HG03196 (cell line): ENCODE results near the gene ACBD3.

Experiments
- ATAC-seq: cut with Tn5 transposase; IDR thresholded peaks from one replicate; pipeline ENCODE4 v1.9.1; 2021; ENCODE audit not compliant: unreplicated experiment

ACBD3 gene

DNA sequence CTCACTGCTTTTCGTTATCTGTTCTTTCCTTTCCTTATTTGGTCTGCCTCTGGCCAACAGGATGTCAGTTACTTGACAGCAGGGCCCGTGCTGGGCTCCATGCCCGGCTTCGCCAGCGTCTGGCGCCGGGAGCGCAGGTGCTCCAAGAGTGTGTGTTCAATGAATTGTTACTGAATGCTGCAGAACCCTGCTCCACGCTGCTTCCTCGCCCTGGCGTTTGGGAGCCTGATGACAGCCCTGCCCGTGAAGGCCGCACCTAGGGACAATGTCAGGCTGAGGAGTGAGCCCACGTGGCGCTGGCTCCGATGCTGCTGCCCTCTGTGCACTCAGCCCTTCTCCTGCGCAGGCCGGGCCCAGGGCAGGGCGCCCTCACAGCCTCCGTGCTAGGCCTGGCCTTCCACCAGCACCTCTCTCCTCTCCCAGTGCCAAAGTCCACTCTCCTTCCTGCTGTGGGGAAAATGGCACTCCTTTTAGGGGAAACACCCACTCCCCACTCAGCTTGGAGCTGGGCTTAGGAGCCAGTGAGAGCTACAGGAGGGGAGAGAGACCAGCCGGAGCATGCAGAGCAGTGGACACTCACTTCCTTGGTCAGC lies 51.4 kb downstream of the ACBD3 start:
- no peak for ATAC-seq

DNA sequence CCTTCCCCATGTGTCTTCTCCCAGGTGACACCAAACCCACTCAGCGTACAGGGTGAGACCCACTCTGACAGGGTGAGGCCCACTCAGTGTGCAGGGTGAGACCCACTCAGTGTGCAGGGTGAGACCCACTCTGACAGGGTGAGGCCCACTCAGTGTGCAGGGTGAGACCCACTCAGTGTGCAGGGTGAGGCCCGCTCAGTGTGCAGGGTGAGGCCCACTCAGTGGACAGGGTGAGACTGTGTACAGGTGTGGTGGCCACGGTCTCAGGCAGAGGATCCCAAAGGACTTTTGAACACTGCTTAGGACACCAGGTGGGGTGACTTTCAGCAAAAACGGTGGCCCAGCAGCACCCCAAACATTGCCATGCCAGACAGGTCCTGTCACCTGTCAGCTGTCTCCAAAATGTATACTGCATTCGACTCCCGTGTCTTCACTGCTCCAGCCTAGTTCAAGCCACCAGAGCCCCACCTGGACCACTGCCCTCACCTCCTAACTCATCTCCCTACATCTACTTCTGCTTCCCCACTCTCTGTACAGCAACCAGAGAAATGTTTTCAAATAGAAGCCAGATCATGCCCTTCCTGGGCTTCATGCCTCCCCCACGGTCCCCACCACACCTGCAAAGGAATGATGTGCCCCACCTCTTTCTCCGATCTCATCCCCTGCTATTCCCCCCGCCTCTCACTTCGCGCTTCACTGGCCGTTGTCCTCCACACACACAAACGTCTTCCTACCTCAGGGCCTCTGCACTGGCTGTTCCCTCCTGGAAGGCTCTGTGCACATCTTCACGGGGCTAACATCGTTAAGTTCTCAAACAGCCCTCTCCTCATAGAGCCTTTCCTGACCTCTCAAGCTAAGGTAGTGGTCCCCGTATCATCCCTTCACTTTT lies 52.1 kb downstream of the ACBD3 start:
- ATAC-seq: no peak

DNA sequence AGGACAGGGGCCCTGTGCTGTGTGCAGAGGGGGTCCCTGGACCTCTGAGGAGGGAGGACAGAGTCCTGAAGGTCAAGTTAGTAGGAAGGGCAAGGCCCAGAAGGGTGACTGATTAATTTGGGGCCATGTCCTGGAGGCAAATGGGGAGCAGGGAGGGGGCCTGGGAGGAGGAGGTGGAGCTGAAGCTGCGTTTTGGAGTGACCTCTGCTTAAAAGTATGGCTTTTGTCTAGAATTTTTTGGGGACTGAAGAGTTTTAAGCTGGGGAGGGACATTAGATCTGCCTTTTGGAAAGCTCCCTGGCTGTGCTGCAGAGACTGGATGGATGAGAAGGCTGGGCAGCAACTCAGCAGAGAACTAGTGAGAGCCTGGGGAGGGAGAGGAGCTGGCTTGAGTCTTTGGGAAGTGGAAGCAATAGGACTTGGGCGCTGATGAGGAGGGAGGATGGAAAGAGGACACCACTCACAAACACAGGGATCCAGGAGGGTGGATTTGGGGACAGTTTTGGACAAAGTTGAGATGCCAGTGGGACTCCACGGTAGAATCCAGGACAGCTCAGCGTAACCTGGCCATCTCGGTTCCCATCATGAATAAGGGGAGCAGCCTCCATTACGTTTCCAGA lies 52.9 kb downstream of the ACBD3 start:
- ATAC-seq: no peak

DNA sequence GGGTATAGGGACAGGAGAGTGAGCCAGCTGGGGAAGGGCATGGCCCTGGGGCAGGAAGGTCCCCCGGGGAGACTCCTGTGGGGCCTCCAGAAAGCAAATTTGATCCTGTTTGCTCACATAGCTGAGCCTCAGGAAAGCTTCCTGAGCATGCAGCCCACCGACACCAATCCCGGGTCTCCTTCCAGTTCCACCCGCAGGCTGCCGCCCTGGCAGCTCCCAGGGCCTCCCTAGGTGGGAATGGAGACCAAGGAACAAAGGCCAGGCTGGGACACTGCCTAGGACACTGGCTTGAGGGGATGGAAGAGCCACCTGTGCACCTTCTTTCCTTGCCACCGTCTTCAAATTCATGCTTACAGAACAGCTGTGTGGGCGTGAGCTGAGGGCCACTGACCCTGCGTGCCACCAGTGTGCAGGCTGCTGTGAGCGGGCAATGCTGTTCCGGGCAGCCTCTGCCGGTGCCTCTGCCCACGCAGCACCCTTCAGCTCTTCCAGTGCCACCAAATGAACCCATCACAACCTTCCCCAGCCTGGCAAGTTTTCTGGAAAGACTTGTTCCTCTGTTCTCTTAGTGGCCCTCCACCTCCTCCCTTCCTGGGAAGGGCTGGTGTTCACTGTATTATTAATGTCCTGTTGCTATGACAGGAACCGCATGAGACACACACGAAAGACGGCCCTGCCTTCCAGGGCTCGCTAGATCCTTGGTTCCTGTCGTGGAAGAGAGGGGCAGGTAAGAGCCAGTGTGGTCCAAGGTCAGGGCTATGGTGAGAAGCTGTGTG lies 53.6 kb downstream of the ACBD3 start:
- ATAC-seq: peak; percentile 37

DNA sequence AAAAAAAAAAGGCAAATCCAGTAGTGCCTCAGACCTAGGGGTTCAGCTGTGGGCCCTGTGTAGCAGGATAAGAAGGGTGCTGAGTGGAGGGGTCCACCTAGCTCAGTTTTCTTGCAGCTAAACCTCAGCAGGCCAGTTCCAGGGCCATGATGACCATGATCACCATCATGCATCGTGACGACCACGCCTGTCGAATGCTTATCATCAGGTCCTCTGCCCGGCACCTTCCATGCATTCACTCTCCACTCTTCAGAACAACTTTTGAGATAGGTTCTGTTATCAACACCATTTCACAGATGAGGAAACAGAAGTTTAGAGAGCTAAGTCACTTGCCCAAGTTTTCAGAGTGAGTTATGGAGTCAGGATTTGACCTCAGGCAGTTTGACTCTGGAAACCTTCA lies 54.9 kb downstream of the ACBD3 start:
- ATAC-seq: no peak

DNA sequence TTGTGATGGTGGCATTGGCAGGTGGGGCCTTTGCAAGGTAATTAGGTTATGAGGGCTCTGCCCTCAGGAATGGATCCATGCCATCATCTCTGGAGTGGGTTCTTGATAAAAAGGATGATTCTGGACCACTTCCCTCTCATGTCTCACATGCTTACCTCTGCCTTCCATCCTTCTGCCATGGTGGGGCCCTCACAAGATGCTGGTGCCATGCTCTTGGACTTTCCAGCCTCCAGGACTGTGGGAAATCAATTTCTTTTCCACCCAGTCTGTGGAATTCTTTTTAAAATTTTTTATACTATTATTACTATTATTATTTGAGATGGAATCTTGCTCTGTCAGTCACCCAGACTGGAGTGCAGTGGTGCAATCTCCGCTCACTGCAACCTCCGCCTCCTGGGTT lies 57.3 kb downstream of the ACBD3 start:
- no peak for ATAC-seq

DNA sequence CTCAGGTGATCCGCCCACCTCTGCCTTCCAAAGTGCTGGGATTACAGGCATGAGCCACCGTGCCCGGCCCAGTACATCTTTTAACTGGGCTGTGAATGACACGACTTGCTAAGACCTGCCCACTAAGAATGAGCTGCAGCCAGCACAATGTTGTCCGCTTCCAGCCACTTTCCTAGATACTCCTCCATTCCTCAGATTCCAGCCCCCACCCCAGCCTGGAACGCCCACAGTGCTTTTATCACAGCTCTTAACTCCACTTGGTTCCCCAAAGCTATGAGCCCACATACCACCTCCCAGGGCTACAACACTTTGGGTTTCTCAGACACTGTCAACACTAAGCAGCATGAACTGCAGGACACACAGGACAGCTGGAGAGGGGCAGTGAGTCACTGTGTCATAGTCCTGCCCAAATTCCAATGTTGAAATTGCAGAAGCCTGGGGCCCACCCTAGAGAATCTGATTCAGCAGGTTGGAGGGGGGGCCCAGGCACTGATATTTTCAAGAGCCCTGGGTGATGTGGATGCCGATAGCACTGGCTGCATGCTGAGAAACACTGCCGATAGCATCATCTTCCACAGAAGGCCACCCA lies 58.0 kb downstream of the ACBD3 start:
- no peak for ATAC-seq

- ATAC-seq: no peak
Observed at GRCh38 chr1:226126824-226127569, 59.5 kb downstream of the ACBD3 start.

DNA sequence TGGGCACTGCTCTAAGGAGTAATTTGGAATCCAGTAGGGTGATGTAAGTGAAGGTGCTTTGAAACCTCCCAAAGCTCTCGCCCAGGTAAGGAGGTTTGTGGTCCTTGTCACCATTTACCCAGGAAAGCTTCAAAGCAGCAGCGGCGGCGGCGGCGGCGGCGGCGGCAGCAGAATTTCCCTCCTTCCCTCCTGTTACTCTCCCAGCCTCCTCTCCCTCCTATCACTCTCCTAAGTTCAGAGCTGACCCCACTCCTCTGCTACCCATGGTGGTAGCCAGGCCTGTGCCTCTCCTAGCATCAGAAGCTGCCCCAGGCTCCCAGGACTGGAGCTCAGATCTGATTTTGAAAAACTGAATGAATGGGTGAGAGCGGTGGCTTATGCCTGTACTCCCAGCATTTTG lies 60.7 kb downstream of the ACBD3 start:
- ATAC-seq: no peak

- peak; percentile 25 for ATAC-seq
Observed at GRCh38 chr1:226125097-226125630, 61.4 kb downstream of the ACBD3 start.

DNA sequence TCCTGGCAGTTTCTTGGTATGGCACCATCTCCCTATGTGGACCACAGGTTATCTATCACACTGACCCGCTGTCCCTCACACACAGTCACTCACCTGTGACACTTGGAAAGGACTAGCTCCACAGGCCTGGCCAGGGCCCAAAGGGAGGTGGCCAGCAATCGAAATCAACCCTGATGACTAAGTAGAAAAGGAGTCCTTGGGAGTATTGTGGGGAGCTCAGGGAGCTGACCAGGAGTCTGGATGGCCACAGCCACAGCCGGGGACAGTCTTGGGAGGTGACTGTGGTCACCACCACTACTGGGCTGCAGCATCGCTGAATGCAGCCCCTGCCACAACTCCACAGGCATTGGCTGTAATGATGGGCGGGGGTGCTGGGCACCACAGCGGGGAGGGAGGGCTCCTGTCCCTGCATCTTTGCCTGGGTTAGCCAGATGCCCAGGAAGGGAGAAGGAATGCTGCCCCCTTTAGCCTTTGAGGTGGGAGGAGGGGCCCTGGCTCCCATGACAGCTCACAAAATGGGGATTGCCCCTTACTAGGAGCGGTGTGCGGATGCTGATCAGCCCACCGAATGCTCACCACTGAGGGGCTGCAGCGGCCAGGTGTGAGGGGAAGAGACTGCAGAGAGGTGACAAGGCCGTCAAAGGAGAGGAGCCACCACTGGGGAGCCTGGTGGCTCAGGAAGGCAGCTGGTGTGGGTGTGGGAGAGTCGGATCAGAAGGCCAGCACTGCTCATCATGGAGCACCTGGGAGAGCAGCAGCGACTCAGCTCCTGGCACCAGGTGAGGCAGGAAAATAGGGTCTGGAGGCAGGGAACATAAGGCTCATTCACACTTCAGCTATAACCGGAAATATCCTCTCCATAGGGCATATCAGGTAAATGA lies 62.7 kb downstream of the ACBD3 start:
- ATAC-seq: no peak

DNA sequence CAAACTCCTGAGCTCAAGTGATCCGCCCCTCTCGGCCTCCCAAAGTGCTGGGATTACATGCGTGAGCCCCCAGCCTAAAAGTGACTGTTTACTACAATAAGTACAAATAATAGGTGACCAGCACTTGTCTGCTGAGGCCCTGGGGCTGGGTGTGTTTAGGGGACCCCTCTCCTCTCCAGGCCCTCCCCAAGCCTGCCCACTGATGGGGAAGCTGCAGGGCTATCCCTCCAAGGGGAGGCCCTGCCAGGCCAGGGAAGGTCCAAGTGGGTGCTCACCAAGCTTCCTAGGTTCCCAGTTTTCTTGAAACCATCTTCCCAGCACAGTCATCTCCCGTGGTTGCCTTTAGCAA lies 63.4 kb downstream of the ACBD3 start:
- no peak for ATAC-seq

GRCh38 chr1:226121587-226122400 lies 64.7 kb downstream of the ACBD3 start:
- ATAC-seq: peak; percentile 59

- no peak for ATAC-seq
Observed at GRCh38 chr1:226121049-226121586, 65.4 kb downstream of the ACBD3 start.

DNA sequence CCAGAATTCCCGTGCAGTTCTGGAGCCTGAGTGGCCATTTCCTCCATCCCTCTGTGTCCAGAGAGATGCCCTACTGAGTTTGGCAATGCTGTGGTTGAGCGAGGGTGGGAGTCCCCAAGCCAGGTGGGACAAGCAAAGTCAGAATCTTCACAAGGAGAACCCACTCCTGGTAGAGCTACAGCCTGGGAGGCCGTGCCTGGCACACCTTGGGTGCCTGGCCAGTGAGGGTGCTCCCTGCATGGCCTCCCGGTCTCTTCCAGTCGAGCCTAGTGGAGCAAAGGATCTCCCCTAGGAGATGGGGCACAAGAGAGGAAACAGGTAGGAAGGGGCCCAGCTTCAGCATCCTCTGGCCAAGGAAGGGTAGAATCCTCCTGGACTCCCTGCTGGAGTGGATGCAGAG lies 66.1 kb downstream of the ACBD3 start:
- ATAC-seq: no peak

DNA sequence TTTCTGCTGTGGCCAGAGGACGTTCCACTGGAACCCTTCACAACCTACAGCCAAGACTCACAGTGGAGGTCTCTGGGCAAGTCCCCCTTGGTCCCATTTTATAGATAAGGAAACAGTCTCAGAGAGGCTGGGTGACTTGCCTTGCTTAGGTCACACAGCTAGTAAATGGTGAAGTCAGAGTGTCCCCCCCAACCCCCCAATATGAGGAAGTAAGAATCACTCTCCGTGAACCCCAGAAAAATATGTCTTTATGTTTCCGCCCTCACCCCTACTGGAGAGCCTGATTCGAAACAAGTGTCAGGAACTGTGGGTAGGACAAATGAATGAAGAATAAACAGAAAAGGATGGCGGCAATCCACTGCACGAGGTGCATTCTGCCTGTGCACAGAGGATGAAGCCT lies 67.4 kb downstream of the ACBD3 start:
- ATAC-seq: no peak

DNA sequence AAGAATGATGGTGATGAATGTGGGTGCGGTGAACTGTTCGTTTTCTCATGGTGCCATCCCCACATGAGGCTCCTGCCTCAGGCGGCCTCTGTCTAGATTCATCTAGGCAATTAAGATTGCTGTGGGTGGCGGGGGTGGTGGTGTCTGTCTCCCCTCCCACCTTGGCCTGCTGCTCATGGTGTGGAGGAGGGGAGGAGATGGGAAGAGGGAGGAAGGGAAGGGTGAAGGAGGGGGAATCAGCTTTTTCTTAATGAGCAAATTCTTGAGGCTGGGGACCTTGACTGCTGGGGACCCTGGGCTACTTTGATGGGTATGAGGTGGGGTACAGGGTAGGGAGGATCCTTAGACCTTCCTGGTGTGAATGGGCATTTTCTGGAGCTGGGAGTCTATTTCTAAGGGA lies 68.2 kb downstream of the ACBD3 start:
- no peak for ATAC-seq

- no peak for ATAC-seq
Observed at GRCh38 chr1:226117330-226117729, 69.2 kb downstream of the ACBD3 start.
